K562 (cell line): ENCODE results near the gene RABL6. TPM values are rescaled to one million over a fixed set of nuclear protein-coding genes. Genes with fewer than 3 reads are reported as not detected.

Experiments used
- BRF1 ChIP-seq: IDR thresholded peaks from 3 replicates; pipeline ENCODE4 v1.6.1; 2011; ENCODE audit warnings: borderline replicate concordance, mild to moderate bottlenecking; ENCODE audit not compliant: insufficient read length; ENCODE audit errors: extremely low read depth
- CEBPG ChIP-seq, 3 experiments: fragments of 200-800 bp in 1 of 3; sonication (Bioruptor generic) in 1 of 3; sonication (generic) in 1 of 3; formaldehyde crosslinking in 1 of 3; IDR thresholded peaks in 2 of 3; conservative IDR thresholded peaks in 1 of 3; 2 replicates each; pipeline versions ENCODE4 v1.6.1 to v1.8.0; 2016 to 2022; ENCODE audit warnings: missing compliant biosample characterization in 2 of 3, missing genetic modification characterization in 2 of 3, mild to moderate bottlenecking in 1 of 3, missing genetic modification reagents in 1 of 3
- DMBX1 ChIP-seq: fragments of 250-450 bp; sonication (Bioruptor Pico); IDR thresholded peaks from 2 replicates; pipeline ENCODE4 v1.8.0; 2022; ENCODE audit warnings: inconsistent platforms, mild to moderate bottlenecking, moderate library complexity, borderline replicate concordance
- HDAC2 ChIP-seq: fragments of 450-650 bp; IDR thresholded peaks from 2 replicates; pipeline ENCODE4 v1.6.1; 2016; ENCODE audit warnings: mild to moderate bottlenecking
- KDM2B ChIP-seq: fragments of 250-450 bp; sonication (Bioruptor Pico); IDR thresholded peaks from 2 replicates; pipeline ENCODE4 v1.8.0; 2021; ENCODE audit warnings: mild to moderate bottlenecking, moderate library complexity
- LARP7 ChIP-seq: fragments of 450-650 bp; IDR thresholded peaks from 2 replicates; pipeline ENCODE4 v1.6.1; 2016
- MXI1 ChIP-seq: IDR thresholded peaks from 2 replicates; pipeline ENCODE4 v1.6.1; 2011; ENCODE audit warnings: low read depth, mild to moderate bottlenecking, improper control_type of control experiment, low read length
- POU5F1 ChIP-seq: fragments of 150-350 bp; IDR thresholded peaks from 2 replicates; pipeline ENCODE4 v1.6.1; 2014; ENCODE audit warnings: borderline replicate concordance, low read length, low read depth, mild to moderate bottlenecking; ENCODE audit not compliant: partially characterized antibody
- RBM25 ChIP-seq: fragments of 200-400 bp; formaldehyde crosslinking; IDR thresholded peaks from 2 replicates; pipeline ENCODE4 v1.6.1; 2018; ENCODE audit warnings: low read length, low read depth, moderate library complexity; ENCODE audit not compliant: severe bottlenecking
- SP1 ChIP-seq: sonication (generic); formaldehyde crosslinking; IDR thresholded peaks from 2 replicates; pipeline ENCODE4 v1.8.1; 2022; ENCODE audit warnings: mild to moderate bottlenecking, missing genetic modification reagents
- TEAD4 ChIP-seq, 2 experiments: sonication (generic) in 1 of 2; formaldehyde crosslinking in 1 of 2; IDR thresholded peaks; 2 replicates each; pipeline versions ENCODE4 v1.6.1 to v1.8.0; 2012 to 2022; ENCODE audit warnings: borderline replicate concordance in 1 of 2, inconsistent platforms in 1 of 2, low read length in 1 of 2, mild to moderate bottlenecking in 1 of 2, missing genetic modification reagents in 1 of 2
- TSC22D4 ChIP-seq: fragments of 450-650 bp; IDR thresholded peaks from 2 replicates; pipeline ENCODE4 v1.6.1; 2016; ENCODE audit warnings: missing genetic modification characterization, missing biosample characterization, control low read depth
- ZNF778 ChIP-seq: fragments of 450-650 bp; formaldehyde crosslinking; IDR thresholded peaks from 2 replicates; pipeline ENCODE4 v1.4.0; 2020; ENCODE audit warnings: mild to moderate bottlenecking, moderate library complexity
- ZNF780A ChIP-seq: fragments of 250-450 bp; sonication (Bioruptor Pico); IDR thresholded peaks from 2 replicates; pipeline ENCODE4 v1.5.0; 2021; ENCODE audit warnings: mild to moderate bottlenecking
- ZNF79 ChIP-seq: fragments of 250-450 bp; sonication (Bioruptor Pico); IDR thresholded peaks from 2 replicates; pipeline ENCODE4 v1.4.0; 2020; ENCODE audit warnings: low read depth, mild to moderate bottlenecking, moderate library complexity
- polyA plus RNA-seq, 8 experiments: library from polyadenylated mRNA; depleted of rRNA in 4 of 8; stranded (reverse) in 5 of 8; unstranded in 3 of 8; fragments of >200 nt; fragmentation: Nextera tagmentation in 2 of 8; fragmentation: Illumina TruSeq in 1 of 8; extraction: Ambion mirVana in 2 of 8; extraction: Trizol in 1 of 8; gene quantifications; 2 replicates each; pipeline versions ENCODE4 v1.2.1 to v1.2.3, GENCODE V29; 2011 to 2014; ENCODE audit warnings: inconsistent platforms in 1 of 8, missing spikeins in 1 of 8
- total RNA-seq, 7 experiments: library from RNA; depleted of rRNA in 6 of 7; stranded (reverse); fragments of >200 nt in 6 of 7; fragmentation: Illumina TruSeq in 2 of 7; extraction: Trizol in 2 of 7; gene quantifications; 2 replicates each; pipeline versions ENCODE4 v1.2.1 to v1.2.3, GENCODE V29; 2011 to 2021; ENCODE audit warnings: low replicate concordance in 1 of 7
- TF ChIP-seq, protein P1 (sequence below): sonication (generic); formaldehyde crosslinking; IDR thresholded peaks from 2 replicates; pipeline ENCODE4 v1.8.1; 2023; ENCODE audit warnings: mild to moderate bottlenecking, missing genetic modification reagents, moderate library complexity
- TF ChIP-seq, protein P2 (sequence below): sonication (generic); formaldehyde crosslinking; IDR thresholded peaks from 2 replicates; pipeline ENCODE4 v1.8.1; 2023; ENCODE audit warnings: mild to moderate bottlenecking, missing genetic modification reagents
- TF ChIP-seq, protein P3 (sequence below): sonication (generic); formaldehyde crosslinking; IDR thresholded peaks from 2 replicates; pipeline ENCODE4 v1.8.1; 2023; ENCODE audit warnings: mild to moderate bottlenecking, missing genetic modification reagents
- TF ChIP-seq, protein P4 (sequence below): sonication (generic); formaldehyde crosslinking; IDR thresholded peaks from 2 replicates; pipeline ENCODE4 v1.9.0; 2022; ENCODE audit warnings: mild to moderate bottlenecking, missing genetic modification reagents
- TF ChIP-seq, protein P5 (sequence below), 2 experiments: fragments of 450-650 bp in 1 of 2; sonication (generic) in 1 of 2; formaldehyde crosslinking; conservative IDR thresholded peaks; 2 replicates each; pipeline versions ENCODE4 v1.4.0 to v1.8.1; 2020 to 2022; ENCODE audit warnings: mild to moderate bottlenecking in 1 of 2, missing genetic modification reagents in 1 of 2

The RABL6 gene
- total and polyA plus RNA-seq, 9 of the 15 experiments (the other 6 are each of a cell fraction or from before 2014, with no cell fraction given): 5.6 to 181 (median 84.5) TPM

DNA sequence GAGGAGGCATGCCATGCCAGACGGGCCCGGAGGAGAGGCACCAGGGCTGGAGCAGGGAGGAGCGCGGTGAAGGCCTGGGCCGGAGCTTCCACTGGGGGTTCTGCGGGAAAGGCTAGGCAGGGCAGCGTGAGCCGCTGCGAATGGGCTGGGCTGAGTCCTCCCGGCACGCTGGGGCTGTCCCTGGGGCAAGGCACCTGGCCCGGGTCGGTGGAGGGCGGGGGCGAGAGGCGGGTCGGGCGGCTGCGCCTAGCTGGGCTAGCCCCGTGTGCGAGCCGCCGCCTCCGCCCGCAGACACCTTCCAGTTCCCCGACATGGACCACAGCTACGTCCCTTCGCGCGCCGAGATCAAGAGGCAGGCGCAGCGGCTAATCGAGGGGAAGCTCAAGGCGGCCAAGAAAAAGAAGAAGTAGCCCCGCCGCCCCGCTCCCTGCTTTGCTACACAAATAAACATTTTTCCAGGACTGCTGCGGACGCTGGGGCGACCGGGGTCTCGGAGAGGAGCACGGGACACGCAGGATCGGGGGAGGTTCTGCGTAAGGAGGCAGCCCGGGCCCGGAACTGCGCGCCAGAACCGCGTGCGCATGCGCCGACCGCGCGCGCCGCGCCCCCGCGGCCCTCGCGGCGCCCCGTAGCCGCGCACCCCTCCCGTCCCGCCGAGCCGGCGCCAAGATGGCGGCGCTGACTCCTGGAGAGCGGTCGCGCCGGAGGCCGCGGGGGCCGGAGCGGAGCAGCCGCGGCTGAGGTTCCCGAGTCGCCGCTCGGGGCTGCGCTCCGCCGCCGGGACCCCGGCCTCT, at the start of gene RABL6 (continued):
- TF ChIP-seq, protein P1, sequence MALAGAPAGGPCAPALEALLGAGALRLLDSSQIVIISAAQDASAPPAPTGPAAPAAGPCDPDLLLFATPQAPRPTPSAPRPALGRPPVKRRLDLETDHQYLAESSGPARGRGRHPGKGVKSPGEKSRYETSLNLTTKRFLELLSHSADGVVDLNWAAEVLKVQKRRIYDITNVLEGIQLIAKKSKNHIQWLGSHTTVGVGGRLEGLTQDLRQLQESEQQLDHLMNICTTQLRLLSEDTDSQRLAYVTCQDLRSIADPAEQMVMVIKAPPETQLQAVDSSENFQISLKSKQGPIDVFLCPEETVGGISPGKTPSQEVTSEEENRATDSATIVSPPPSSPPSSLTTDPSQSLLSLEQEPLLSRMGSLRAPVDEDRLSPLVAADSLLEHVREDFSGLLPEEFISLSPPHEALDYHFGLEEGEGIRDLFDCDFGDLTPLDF (CRISPR knock-in tag): no peak
- TF ChIP-seq LARP7 (no peak), KDM2B (CRISPR knock-in tag) (0 out of 2 replicates have a peak, but pooled peaks have one; percentile 48), MXI1 (no peak), DMBX1 (no peak), TSC22D4 (no peak), HDAC2 (no peak), RBM25 (no peak), POU5F1 (peak; percentile 81), BRF1 (no peak), TEAD4 (IDR thresholded peaks at IDR 0.05; ENCODE audit: low read length) (no peak), TEAD4 (CRISPR knock-in tag; IDR thresholded peaks at IDR 0.05; ENCODE audit: borderline replicate concordance) (no peak), ZNF780A (CRISPR knock-in tag) (no peak), CEBPG (CRISPR knock-in tag; IDR thresholded peaks at IDR 0.05) (no peak), CEBPG (tag; conservative IDR thresholded peaks at IDR 0.05 in 1 of 2, IDR thresholded peaks at IDR 0.05 in 1 of 2) (no peak), ZNF79 (CRISPR knock-in tag) (no peak), SP1 (CRISPR knock-in tag) (no peak), ZNF778 (CRISPR knock-in tag) (no peak)
- TF ChIP-seq, protein P2, sequence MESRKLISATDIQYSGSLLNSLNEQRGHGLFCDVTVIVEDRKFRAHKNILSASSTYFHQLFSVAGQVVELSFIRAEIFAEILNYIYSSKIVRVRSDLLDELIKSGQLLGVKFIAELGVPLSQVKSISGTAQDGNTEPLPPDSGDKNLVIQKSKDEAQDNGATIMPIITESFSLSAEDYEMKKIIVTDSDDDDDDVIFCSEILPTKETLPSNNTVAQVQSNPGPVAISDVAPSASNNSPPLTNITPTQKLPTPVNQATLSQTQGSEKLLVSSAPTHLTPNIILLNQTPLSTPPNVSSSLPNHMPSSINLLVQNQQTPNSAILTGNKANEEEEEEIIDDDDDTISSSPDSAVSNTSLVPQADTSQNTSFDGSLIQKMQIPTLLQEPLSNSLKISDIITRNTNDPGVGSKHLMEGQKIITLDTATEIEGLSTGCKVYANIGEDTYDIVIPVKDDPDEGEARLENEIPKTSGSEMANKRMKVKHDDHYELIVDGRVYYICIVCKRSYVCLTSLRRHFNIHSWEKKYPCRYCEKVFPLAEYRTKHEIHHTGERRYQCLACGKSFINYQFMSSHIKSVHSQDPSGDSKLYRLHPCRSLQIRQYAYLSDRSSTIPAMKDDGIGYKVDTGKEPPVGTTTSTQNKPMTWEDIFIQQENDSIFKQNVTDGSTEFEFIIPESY (CRISPR knock-in tag): no peak
- TF ChIP-seq, protein P3, sequence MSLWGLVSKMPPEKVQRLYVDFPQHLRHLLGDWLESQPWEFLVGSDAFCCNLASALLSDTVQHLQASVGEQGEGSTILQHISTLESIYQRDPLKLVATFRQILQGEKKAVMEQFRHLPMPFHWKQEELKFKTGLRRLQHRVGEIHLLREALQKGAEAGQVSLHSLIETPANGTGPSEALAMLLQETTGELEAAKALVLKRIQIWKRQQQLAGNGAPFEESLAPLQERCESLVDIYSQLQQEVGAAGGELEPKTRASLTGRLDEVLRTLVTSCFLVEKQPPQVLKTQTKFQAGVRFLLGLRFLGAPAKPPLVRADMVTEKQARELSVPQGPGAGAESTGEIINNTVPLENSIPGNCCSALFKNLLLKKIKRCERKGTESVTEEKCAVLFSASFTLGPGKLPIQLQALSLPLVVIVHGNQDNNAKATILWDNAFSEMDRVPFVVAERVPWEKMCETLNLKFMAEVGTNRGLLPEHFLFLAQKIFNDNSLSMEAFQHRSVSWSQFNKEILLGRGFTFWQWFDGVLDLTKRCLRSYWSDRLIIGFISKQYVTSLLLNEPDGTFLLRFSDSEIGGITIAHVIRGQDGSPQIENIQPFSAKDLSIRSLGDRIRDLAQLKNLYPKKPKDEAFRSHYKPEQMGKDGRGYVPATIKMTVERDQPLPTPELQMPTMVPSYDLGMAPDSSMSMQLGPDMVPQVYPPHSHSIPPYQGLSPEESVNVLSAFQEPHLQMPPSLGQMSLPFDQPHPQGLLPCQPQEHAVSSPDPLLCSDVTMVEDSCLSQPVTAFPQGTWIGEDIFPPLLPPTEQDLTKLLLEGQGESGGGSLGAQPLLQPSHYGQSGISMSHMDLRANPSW (CRISPR knock-in tag): no peak
- TF ChIP-seq, protein P4, sequence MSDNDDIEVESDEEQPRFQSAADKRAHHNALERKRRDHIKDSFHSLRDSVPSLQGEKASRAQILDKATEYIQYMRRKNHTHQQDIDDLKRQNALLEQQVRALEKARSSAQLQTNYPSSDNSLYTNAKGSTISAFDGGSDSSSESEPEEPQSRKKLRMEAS (CRISPR knock-in tag): peak; percentile 53; the same call in 1 of the 2 replicates
- TF ChIP-seq, protein P5, sequence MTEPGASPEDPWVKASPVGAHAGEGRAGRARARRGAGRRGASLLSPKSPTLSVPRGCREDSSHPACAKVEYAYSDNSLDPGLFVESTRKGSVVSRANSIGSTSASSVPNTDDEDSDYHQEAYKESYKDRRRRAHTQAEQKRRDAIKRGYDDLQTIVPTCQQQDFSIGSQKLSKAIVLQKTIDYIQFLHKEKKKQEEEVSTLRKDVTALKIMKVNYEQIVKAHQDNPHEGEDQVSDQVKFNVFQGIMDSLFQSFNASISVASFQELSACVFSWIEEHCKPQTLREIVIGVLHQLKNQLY (CRISPR knock-in tag; conservative IDR thresholded peaks at IDR 0.05): no peak
